Measurements from ENCODE around the gene KLC1. TPM values are rescaled to one million over a fixed set of nuclear protein-coding genes. Genes with fewer than 3 reads are reported as not detected.

KLC1 gene
- total and polyA plus RNA-seq, 2 donors (not counting 1 experiment from before 2014, with no cell fraction given), result 102 to 243 TPM

DNA sequence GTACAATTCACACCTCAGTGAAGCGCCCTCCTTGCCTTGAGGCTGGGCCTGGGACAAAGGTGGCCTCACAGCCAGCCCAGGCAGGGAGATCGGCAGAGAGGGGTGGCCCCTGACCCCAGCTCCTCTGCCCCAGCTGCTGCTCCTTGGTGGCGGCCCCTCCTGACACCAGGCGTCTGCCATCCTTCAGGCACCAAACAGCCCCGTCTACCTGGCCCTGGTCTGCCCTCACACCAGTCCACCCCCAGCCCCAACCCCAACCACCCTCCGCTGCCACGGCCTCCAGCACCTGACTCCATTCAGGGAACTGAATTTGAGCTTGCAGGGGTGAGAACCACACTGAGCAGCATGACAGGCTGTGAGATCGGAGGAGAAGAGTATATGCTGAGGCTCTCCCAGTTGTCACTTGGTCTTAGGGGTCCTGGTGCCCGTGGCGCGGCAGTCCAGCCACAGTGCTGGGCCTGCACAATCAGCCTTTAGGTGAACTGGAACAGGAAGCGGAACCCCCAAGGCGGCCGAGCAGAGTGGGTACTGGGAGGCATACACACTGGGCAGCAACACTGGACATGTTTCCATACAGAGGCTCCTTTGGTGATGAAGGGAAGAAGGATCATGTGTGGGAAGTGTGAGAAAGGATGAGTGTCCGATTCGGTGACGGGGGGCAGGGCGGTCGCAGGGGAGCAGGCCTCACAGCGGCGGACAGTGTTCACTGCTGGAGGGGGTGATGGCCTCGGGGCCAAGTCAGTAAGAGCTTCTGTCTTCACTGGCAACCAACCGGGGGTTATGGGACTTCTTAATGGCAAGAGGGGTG lies 105.3 kb downstream of the KLC1 start:
- Histone ChIP-seq H3K9ac (ENCODE audit: low read length) (no peak overlapping the region), H3K79me2 (ENCODE audit: control insufficient read depth, insufficient read depth, low read length) (no peaks in the 10 kb centered on the region), H3K4me1 (ENCODE audit: control insufficient read depth in 2 of 2, insufficient read depth in 2 of 2, low read length in 2 of 2) (no peaks in the 10 kb centered on the region), H3K36me3 (replicated peaks in 1 of 2; ENCODE audit: control extremely low read depth in 1 of 2, control insufficient read depth in 1 of 2, extremely low read depth in 1 of 2, insufficient read depth in 2 of 2, low read length in 1 of 2) (peaks cover 0 to 10% of the 10 kb centered on the region in 2 experiments), H3K9me3 (ENCODE audit: control extremely low read depth in 1 of 3, control insufficient read depth in 2 of 3, insufficient read depth in 1 of 3, low read length in 2 of 3) (no peaks in the 10 kb centered on the region), H3K27me3 (replicated peaks in 1 of 4; ENCODE audit: control extremely low read depth in 1 of 4, control insufficient read depth in 3 of 4, insufficient read depth in 4 of 4, low read length in 3 of 4) (no peaks in the 10 kb centered on the region), H3K4me3 (ENCODE audit: control extremely low read depth in 1 of 5, extremely low read depth in 1 of 5, insufficient read depth in 1 of 5, low read depth in 2 of 5, low read length in 4 of 5) (no peak overlapping the region), H4K20me1 (ENCODE audit: control insufficient read depth, insufficient read depth, low read length, poor library complexity, severe bottlenecking) (no peaks in the 10 kb centered on the region), H3K27ac (ENCODE audit: low read length in 2 of 2) (no peak overlapping the region), H3K4me2 (replicated peaks; ENCODE audit: low read depth, low read length, poor library complexity, severe bottlenecking) (no peak overlapping the region), H2AFZ (ENCODE audit: insufficient read depth, low read depth, low read length, poor library complexity, severe bottlenecking) (no peak overlapping the region)
- CTCF ChIA-PET, result no interaction called here
- H3K4me1 Mint-ChIP-seq, result no peaks in the 10 kb centered on the region
- no peak overlapping the region for H3K27ac Mint-ChIP-seq
- intact Hi-C loops (cut with micrococcal nuclease), result no loop called here
- no peak overlapping the region for H3K4me3 Mint-ChIP-seq
- H3K27me3 Mint-ChIP-seq, result no peaks in the 10 kb centered on the region
- no peak for TF ChIP-seq EZH2 (IDR thresholded peaks at IDR 0.05; ENCODE audit: borderline replicate concordance, insufficient read depth, low read depth, low read length, poor library complexity, severe bottlenecking)
- TF ChIP-seq, protein P1, sequence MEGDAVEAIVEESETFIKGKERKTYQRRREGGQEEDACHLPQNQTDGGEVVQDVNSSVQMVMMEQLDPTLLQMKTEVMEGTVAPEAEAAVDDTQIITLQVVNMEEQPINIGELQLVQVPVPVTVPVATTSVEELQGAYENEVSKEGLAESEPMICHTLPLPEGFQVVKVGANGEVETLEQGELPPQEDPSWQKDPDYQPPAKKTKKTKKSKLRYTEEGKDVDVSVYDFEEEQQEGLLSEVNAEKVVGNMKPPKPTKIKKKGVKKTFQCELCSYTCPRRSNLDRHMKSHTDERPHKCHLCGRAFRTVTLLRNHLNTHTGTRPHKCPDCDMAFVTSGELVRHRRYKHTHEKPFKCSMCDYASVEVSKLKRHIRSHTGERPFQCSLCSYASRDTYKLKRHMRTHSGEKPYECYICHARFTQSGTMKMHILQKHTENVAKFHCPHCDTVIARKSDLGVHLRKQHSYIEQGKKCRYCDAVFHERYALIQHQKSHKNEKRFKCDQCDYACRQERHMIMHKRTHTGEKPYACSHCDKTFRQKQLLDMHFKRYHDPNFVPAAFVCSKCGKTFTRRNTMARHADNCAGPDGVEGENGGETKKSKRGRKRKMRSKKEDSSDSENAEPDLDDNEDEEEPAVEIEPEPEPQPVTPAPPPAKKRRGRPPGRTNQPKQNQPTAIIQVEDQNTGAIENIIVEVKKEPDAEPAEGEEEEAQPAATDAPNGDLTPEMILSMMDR (IDR thresholded peaks at IDR 0.05), result no peak
- H3K9me3 Mint-ChIP-seq (ENCODE audit: insufficient read depth), result no peaks in the 10 kb centered on the region
- DNase-seq, result no peak
- 97% methylated on average over 23 of the region's 23 CpGs for WGBS (ENCODE audit: insufficient coverage)
- no peak for ATAC-seq (ENCODE audit: low read depth)
- POLR2A ChIA-PET, result no interaction called here

DNA sequence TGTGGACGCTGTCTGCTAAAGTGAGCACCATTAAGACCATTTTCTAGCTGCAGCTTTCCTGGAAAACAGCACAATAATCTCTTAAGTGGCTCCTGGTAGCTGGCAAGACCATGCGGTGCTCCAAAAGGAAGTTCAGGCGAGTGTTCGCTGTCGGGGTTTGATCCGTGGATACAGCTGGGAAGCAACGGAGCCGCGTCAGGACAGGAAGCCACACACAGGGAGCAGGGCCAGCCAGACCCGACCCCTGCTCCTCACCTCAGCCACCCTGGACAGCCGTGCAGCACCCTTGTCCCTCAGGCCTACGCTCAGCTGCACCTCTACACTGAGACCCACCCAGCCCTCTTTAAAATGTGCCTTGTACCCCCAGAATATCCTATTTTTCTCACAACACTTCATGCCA lies 106.0 kb downstream of the KLC1 start:
- ChIA-PET CTCF (no interaction called here), POLR2A (no interaction called here)
- no peak overlapping the region for H3K4me3 Mint-ChIP-seq
- Histone ChIP-seq H2AFZ (ENCODE audit: insufficient read depth, low read depth, low read length, poor library complexity, severe bottlenecking) (no peak overlapping the region), H3K4me1 (ENCODE audit: control insufficient read depth in 2 of 2, insufficient read depth in 2 of 2, low read length in 2 of 2) (no peaks in the 10 kb centered on the region), H3K4me3 (ENCODE audit: control extremely low read depth in 1 of 5, extremely low read depth in 1 of 5, insufficient read depth in 1 of 5, low read depth in 2 of 5, low read length in 4 of 5) (no peak overlapping the region), H3K36me3 (replicated peaks in 1 of 2; ENCODE audit: control extremely low read depth in 1 of 2, control insufficient read depth in 1 of 2, extremely low read depth in 1 of 2, insufficient read depth in 2 of 2, low read length in 1 of 2) (peaks cover 0 to 8% of the 10 kb centered on the region in 2 experiments), H4K20me1 (ENCODE audit: control insufficient read depth, insufficient read depth, low read length, poor library complexity, severe bottlenecking) (no peaks in the 10 kb centered on the region), H3K4me2 (replicated peaks; ENCODE audit: low read depth, low read length, poor library complexity, severe bottlenecking) (no peak overlapping the region), H3K79me2 (ENCODE audit: control insufficient read depth, insufficient read depth, low read length) (no peaks in the 10 kb centered on the region), H3K27ac (ENCODE audit: low read length in 2 of 2) (no peak overlapping the region), H3K9me3 (ENCODE audit: control extremely low read depth in 1 of 3, control insufficient read depth in 2 of 3, insufficient read depth in 1 of 3, low read length in 2 of 3) (no peaks in the 10 kb centered on the region), H3K27me3 (replicated peaks in 1 of 4; ENCODE audit: control extremely low read depth in 1 of 4, control insufficient read depth in 3 of 4, insufficient read depth in 4 of 4, low read length in 3 of 4) (no peaks in the 10 kb centered on the region), H3K9ac (ENCODE audit: low read length) (no peak overlapping the region)
- intact Hi-C loops (cut with micrococcal nuclease), result no loop called here
- ATAC-seq (ENCODE audit: low read depth) (no peak), DNase-seq (no peak)
- 96% methylated on average over 12 of the region's 12 CpGs for whole genome bisulfite sequencing (ENCODE audit: insufficient coverage)
- H3K4me1 Mint-ChIP-seq, result no peaks in the 10 kb centered on the region
- no peak overlapping the region for H3K27ac Mint-ChIP-seq
- H3K27me3 Mint-ChIP-seq, result no peaks in the 10 kb centered on the region
- no peaks in the 10 kb centered on the region for H3K9me3 Mint-ChIP-seq (ENCODE audit: insufficient read depth)
- TF ChIP-seq, protein P1 (IDR thresholded peaks at IDR 0.05), result no peak
- no peak for TF ChIP-seq EZH2 (IDR thresholded peaks at IDR 0.05; ENCODE audit: borderline replicate concordance, insufficient read depth, low read depth, low read length, poor library complexity, severe bottlenecking)

Measured in B cell (primary cell).